IPS-18a (cell line): ENCODE results near the gene PDIA5.

ENCODE experiments used
- H3K27ac ChIP-seq: one replicate; pipeline ENCODE4 v1.5.1; 2013; ENCODE audit warnings: low read length
- H3K27me3 ChIP-seq: one replicate; pipeline ENCODE4 v1.6.1; 2013; ENCODE audit warnings: mild to moderate bottlenecking, low read length; ENCODE audit not compliant: control insufficient read depth, insufficient read depth
- H3K36me3 ChIP-seq: one replicate; pipeline ENCODE4 v1.6.1; 2013; ENCODE audit warnings: low read depth, low read length; ENCODE audit not compliant: control insufficient read depth
- H3K4me1 ChIP-seq: one replicate; pipeline ENCODE4 v1.6.1; 2013; ENCODE audit warnings: low read depth, low read length; ENCODE audit not compliant: control insufficient read depth
- H3K4me3 ChIP-seq: one replicate; pipeline ENCODE4 v1.5.1; 2013; ENCODE audit warnings: low read length
- H3K9ac ChIP-seq: one replicate; pipeline ENCODE4 v1.6.1; 2013; ENCODE audit warnings: mild to moderate bottlenecking, low read length, moderate library complexity
- H3K9me3 ChIP-seq: one replicate; pipeline ENCODE4 v1.6.1; 2013; ENCODE audit warnings: low read depth, low read length; ENCODE audit not compliant: control insufficient read depth

PDIA5 gene

DNA sequence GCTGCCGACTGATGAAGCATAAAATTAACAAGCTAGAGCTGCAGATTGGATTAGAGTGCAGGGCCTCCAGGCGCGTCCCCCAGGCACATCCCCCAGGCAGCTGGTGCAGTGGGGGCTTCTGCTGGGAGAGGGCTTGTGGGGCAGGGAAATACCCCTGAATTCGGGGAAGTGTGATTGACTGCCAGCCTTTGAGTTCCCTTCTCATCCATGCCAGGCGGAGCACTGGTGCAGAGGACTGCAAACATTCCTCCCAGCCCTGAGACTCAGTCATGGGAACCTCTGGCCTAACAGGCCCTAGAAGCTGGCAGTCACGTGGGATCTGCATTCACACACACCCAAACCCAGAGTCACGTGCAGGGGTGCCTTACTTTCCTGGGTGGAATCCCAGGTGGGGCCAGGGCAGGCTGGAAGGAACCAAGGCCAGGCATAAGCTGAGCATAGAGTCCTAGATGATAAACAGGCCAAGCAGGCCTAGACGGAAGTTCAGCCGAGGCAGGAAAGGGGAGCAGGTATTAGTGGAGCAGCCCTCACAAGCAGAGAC lies 88.7 kb downstream of the PDIA5 start:
- Histone ChIP-seq H3K27me3 (no peaks in the 10 kb centered on the region), H3K4me3 (no peak overlapping the region), H3K9me3 (no peaks in the 10 kb centered on the region), H3K9ac (no peak overlapping the region), H3K36me3 (peaks cover 6% of the 10 kb centered on the region), H3K27ac (no peak overlapping the region), H3K4me1 (no peaks in the 10 kb centered on the region)

DNA sequence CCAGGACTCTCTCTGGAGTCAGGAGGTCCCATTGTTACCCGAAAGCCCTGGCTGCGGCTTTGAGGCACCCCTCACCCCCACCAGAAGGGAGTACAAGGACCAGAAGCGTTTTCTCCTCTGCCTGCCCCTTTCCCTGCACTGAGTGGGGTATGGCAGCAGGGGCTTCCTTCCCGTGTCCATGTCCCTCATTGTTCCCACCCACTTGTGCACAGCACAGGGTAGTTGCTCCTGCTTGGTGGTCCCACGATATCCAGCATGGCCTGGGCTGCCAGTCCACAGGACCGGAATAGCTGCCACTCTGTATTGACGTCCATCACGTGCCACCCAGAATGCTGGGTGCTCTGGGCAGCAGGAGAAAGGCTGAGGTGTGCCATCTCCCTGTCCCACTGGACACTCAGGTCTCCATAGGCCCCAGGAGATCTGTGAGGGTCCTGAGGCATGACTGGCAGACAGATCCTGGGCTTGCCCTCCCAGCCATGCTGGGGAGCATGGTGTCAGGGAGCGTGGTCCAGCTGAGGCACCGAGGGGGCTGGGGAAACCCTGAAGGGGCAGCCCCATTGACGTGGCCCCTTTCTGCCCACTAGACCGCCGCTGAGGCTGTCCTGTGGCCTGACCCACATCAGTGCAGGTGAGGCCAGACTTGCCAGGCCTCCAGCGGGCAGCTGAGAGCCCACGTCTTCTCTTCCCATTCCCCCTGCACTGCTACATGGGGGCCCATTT lies 89.6 kb downstream of the PDIA5 start:
- H3K36me3 ChIP-seq: peaks cover 6% of the 10 kb centered on the region
- H3K4me1 ChIP-seq: no peaks in the 10 kb centered on the region
- no peaks in the 10 kb centered on the region for H3K27me3 ChIP-seq
- no peak overlapping the region for H3K4me3 ChIP-seq
- no peaks in the 10 kb centered on the region for H3K9me3 ChIP-seq
- H3K27ac ChIP-seq: no peak overlapping the region
- H3K9ac ChIP-seq: no peak overlapping the region

DNA sequence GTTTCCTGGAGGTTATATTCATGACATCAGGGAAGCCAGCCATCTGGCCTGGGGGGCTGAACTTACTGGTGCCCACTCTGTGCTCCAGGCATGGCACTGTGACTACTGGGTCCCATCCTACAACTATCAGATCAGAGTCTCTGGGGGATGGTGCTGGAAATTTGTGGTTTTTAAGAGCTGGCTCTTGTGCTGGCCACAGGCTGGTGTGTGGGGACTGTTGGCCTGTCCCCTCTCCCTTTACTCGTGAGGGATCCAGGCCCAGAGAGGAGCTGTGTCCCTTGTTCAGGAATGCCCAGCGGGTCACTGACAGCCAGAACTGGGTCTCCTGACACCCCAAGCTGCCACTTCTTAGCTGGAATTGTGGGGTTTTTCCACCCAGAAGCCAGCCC lies 90.4 kb downstream of the PDIA5 start:
- H3K9me3 ChIP-seq: no peaks in the 10 kb centered on the region
- H3K27ac ChIP-seq: no peak overlapping the region
- H3K27me3 ChIP-seq: no peaks in the 10 kb centered on the region
- H3K9ac ChIP-seq: no peak overlapping the region
- no peaks in the 10 kb centered on the region for H3K4me1 ChIP-seq
- H3K36me3 ChIP-seq: peaks cover 6% of the 10 kb centered on the region
- no peak overlapping the region for H3K4me3 ChIP-seq

DNA sequence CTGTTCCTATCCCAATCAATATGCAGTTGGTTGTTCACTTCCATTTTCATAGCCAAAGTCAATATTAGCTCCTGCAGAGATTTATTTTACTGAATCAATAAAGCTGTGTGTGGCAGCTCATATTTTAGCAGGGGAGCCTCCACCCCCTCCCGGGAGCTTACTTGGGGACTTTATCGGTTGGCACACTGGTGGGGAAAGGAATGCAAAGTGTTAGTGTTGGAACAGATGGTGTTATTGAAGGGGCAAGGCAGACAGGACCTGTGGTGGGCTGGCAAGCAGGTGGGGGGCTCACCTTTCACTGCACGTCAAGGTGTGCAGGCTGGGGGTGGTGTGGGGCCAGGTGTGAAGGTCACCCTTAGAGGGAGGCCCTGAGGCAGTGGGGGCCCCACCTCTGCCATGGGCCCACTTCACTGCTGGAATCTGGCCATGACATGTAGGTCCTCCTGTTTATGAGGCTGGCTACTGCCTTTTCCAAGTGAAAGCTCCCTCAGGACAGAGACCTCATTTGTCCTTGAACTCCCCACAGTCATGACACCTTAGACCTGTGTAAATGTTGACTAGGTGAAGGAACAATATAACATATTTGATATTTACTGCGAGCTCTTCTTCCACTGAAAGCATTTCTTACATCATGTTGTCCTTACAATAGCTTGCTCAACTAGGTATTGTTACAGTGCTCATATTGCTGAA lies 90.9 kb downstream of the PDIA5 start:
- Histone ChIP-seq H3K9ac (no peak overlapping the region), H3K9me3 (no peaks in the 10 kb centered on the region), H3K4me3 (no peak overlapping the region), H3K4me1 (no peaks in the 10 kb centered on the region), H3K27me3 (no peaks in the 10 kb centered on the region), H3K36me3 (peaks cover 5% of the 10 kb centered on the region), H3K27ac (no peak overlapping the region)

DNA sequence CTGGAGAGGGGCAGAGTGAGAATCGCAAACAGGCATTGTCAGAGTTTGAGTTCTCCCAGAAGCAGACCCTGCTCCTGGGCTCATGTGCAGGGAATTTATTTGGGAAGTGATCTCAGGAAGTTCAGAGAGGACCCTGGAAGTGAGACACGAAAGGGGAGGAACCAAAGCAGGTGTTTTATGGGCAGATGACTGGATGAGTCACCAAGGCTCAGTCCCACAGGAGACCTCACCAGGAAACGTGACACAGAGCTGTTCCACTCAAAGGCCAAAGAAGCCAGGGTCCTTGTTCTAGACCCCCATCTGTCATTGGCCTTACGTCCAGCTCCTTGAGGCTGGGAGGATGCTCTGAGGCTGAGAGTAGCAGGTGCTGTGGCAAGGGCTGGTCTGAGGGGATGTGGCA lies 91.5 kb downstream of the PDIA5 start:
- Histone ChIP-seq H3K27ac (no peak overlapping the region), H3K9me3 (no peaks in the 10 kb centered on the region), H3K4me1 (no peaks in the 10 kb centered on the region), H3K4me3 (no peak overlapping the region), H3K36me3 (peaks cover 4% of the 10 kb centered on the region), H3K27me3 (no peaks in the 10 kb centered on the region), H3K9ac (no peak overlapping the region)

DNA sequence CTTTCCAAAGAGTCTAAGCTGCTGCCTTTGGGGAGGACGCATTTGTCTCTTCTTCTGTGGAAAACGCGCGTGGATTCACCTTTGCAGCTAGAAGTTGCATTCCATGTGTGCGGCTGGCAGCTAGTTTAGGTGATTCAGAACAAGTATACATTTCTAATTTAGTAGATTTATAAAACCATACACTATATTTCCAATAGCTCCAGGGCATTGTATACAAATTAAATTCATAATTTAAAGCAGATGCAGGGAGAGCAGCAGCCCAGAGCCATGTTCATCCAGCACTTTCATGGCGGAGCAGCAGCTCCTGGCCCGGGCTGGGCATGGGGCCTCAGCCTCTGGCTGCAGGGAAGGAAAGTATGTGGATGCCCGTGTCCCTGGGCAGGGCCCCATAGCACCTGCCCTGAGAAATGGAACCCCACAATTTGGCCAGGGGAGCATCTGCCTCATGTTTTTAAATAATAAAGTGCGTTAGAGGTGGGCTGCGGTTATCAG lies 92.1 kb downstream of the PDIA5 start:
- Histone ChIP-seq H3K27ac (no peak overlapping the region), H3K4me1 (no peaks in the 10 kb centered on the region), H3K9me3 (no peaks in the 10 kb centered on the region), H3K4me3 (no peak overlapping the region), H3K9ac (no peak overlapping the region), H3K36me3 (peaks cover 6% of the 10 kb centered on the region), H3K27me3 (no peaks in the 10 kb centered on the region)

DNA sequence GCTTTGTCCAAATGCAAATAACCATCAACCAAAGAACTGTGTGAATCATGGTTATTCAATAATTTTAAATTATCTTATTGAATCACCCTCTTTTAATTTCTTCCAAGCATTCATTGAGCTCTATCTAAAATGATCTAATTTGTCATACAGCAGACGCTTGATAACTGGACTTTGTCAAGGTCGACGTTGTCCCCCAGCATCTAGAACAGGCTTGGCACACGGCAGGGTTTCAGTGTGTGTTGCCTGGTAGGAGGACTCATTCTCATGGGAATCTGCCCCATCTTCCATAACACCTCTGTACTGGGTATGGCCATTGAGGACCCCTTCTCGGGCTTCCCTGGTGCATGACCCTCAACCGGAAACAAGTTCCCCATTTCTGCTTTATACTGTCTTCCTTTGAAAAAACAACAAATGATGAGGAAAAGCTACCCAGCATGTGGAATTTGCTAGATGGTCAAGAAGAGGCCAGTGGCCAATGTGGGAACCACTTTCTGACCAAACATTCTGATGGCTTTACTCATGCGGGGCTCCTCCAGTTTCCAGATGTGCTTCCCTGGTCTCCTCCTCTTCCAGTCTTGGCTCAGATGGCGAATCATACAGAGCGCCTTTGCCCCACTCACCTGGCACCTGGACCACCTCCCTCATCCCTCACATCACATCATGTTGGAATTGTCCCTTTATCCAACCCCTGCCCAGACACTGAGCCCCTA lies 93.3 kb downstream of the PDIA5 start:
- H3K9ac ChIP-seq: no peak overlapping the region
- H3K27ac ChIP-seq: no peak overlapping the region
- no peaks in the 10 kb centered on the region for H3K27me3 ChIP-seq
- H3K36me3 ChIP-seq: peaks cover 16% of the 10 kb centered on the region
- H3K9me3 ChIP-seq: peaks cover 4% of the 10 kb centered on the region
- no peak overlapping the region for H3K4me3 ChIP-seq
- no peaks in the 10 kb centered on the region for H3K4me1 ChIP-seq

DNA sequence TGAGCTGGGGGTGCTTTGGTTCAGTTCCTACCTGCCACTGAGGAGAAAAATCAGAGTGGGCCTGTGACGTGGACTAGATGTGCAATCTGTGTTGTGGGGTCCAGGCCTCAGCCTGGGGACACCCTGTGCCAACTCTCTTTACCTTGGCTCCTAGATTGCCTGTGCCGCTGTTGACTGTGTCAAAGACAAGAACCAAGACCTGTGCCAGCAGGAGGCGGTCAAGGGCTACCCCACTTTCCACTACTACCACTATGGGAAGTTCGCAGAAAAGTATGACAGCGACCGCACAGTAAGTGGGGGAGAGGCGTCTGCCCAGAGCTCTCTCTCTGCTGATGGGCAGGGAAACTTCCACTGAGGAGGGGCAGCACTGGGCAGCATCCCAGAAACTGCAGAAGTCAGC lies 94.3 kb downstream of the PDIA5 start:
- H3K4me1 ChIP-seq: no peaks in the 10 kb centered on the region
- H3K4me3 ChIP-seq: no peak overlapping the region
- H3K9ac ChIP-seq: no peak overlapping the region
- H3K36me3 ChIP-seq: peaks cover 16% of the 10 kb centered on the region
- H3K27me3 ChIP-seq: no peaks in the 10 kb centered on the region
- H3K27ac ChIP-seq: no peak overlapping the region
- peaks cover 6% of the 10 kb centered on the region for H3K9me3 ChIP-seq

DNA sequence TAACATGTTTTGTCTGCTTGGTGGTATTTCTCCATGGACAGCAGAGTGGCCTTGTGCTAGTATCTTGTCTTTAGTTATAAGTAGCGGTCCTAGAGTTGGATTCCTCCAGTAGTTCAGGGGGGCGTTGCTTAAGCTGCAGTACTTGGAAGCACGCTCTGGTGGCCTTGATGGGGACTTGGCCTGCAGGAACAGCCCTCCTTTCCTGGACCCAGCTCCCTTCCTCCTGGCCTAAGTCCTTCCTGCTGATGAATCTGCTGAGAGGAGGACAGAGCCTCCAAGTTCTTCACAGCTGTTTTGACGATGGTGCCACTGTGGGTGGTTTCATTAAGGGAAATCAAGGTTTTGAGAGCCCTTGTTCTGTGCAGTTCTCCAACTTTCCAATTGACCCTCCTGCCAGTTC lies 96.3 kb downstream of the PDIA5 start:
- H3K4me1 ChIP-seq: no peaks in the 10 kb centered on the region
- peaks cover 6% of the 10 kb centered on the region for H3K9me3 ChIP-seq
- no peaks in the 10 kb centered on the region for H3K27me3 ChIP-seq
- H3K4me3 ChIP-seq: no peak overlapping the region
- no peak overlapping the region for H3K9ac ChIP-seq
- H3K36me3 ChIP-seq: peaks cover 16% of the 10 kb centered on the region
- H3K27ac ChIP-seq: no peak overlapping the region

DNA sequence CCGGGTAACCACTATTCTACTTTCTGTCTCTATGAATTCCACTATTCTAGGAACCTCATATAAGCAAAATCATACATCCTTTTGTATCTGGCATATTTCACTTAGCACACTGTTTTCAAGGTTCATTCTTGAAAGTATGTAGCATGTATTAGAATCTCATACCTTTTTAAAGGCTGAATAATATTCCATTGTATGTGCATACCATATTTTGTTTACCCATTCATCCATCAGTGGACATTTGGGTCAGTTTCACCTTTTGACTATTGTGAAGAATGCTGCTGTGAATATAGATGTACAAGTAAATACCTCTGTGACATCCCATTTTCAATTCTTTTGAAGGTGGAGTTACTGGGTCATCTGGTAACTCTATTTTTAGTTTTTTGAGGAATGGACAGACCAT lies 98.3 kb downstream of the PDIA5 start:
- Histone ChIP-seq H3K36me3 (peaks cover 13% of the 10 kb centered on the region), H3K9me3 (peaks cover 6% of the 10 kb centered on the region), H3K4me1 (peaks cover 5% of the 10 kb centered on the region), H3K27ac (no peak overlapping the region), H3K9ac (no peak overlapping the region), H3K4me3 (no peak overlapping the region), H3K27me3 (no peaks in the 10 kb centered on the region)

DNA sequence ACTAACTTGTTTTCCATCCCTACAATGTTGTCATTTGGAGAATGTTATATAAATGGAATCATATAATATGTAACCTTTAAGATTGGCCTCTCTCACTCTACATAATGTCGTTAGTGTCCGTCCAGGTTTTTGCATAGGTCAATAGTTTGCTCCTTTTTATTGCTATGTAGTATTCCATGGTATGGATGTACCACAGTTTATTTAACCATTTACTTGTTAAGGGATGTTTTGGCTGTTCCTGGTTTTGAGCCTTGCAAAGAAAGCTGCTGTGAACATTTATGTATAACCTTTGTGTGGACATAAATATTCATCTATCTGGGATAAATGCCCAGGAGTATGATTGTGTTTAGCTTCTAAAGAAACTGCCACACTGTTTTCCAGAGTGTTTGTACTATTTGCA lies 100.9 kb downstream of the PDIA5 start:
- Histone ChIP-seq H3K4me3 (no peak overlapping the region), H3K27ac (no peak overlapping the region), H3K9ac (no peak overlapping the region), H3K9me3 (peaks cover 6% of the 10 kb centered on the region), H3K4me1 (peaks cover 5% of the 10 kb centered on the region), H3K27me3 (no peaks in the 10 kb centered on the region), H3K36me3 (peaks cover 13% of the 10 kb centered on the region)
